ENCODE results near the gene GTF2H2C.
"Not testable (repeated sequence)": the region's sequence is repeated elsewhere in the genome, so short reads cannot be mapped to it uniquely, and the experiment has no call there.

The GTF2H2C gene

GRCh38 chr5:69566172-69566571 is 6.2 kb downstream of the GTF2H2C start:
- DNase-seq (ENCODE audit: low spot score), result not testable (repeated sequence)

GRCh38 chr5:69568072-69568471 is 8.1 kb downstream of the GTF2H2C start:
- not testable (repeated sequence) for DNase-seq (ENCODE audit: low spot score)

- not testable (repeated sequence) for DNase-seq (ENCODE audit: low spot score)
Measured at GRCh38 chr5:69583356-69583755, 23.4 kb downstream of the GTF2H2C start.

- not testable (repeated sequence) for DNase-seq (ENCODE audit: low spot score)
Measured at GRCh38 chr5:69596114-69596840, 36.3 kb downstream of the GTF2H2C start.

GRCh38 chr5:69601947-69602346 is 42.0 kb downstream of the GTF2H2C start:
- not testable (repeated sequence) for DNase-seq (ENCODE audit: low spot score)

- not testable (repeated sequence) for DNase-seq (ENCODE audit: low spot score)
Measured at GRCh38 chr5:69606839-69607238, 46.8 kb downstream of the GTF2H2C start.

- not testable (repeated sequence) for DNase-seq (ENCODE audit: low spot score)
Measured at GRCh38 chr5:69607750-69608149, 47.8 kb downstream of the GTF2H2C start.

- not testable (repeated sequence) for DNase-seq (ENCODE audit: low spot score)
Measured at GRCh38 chr5:69608861-69609496, 49.0 kb downstream of the GTF2H2C start.

GRCh38 chr5:69614843-69615242 is 54.9 kb downstream of the GTF2H2C start:
- not testable (repeated sequence) for DNase-seq (ENCODE audit: low spot score)

GRCh38 chr5:69631879-69632278 is 71.9 kb downstream of the GTF2H2C start:
- DNase-seq (ENCODE audit: low spot score), result not testable (repeated sequence)

All from pons (tissue), 1 donor.